HAP-1 (cell line): ENCODE data around the gene C9orf43.
"Not testable (repeated sequence)": the region's sequence is repeated elsewhere in the genome, so short reads cannot be mapped to it uniquely, and the experiment has no call there.

Experiments used
- DNase-seq, 2 experiments: peaks; one replicate each; pipeline ENCODE4 v3.0.0-alpha.2; 2016 to 2020; ENCODE audit warnings: low spot score in 2 of 2
- H3K27me3 ChIP-seq: fragments of 250-450 bp; sonication (Bioruptor Pico); 2 replicates; pipeline ENCODE4 v1.5.1; 2020; ENCODE audit warnings: low read depth, mild to moderate bottlenecking, moderate library complexity
- H3K36me3 ChIP-seq: fragments of 250-450 bp; sonication (Bioruptor Pico); replicated peaks from 2 replicates; pipeline ENCODE4 v1.5.1; 2020; ENCODE audit warnings: mild to moderate bottlenecking
- H3K4me1 ChIP-seq: fragments of 250-450 bp; sonication (Bioruptor Pico); 2 replicates; pipeline ENCODE4 v1.5.1; 2020; ENCODE audit warnings: mild to moderate bottlenecking
- H3K4me3 ChIP-seq: fragments of 250-450 bp; sonication (Bioruptor Pico); 2 replicates; pipeline ENCODE4 v1.5.1; 2020; ENCODE audit warnings: mild to moderate bottlenecking, moderate library complexity
- H3K9me3 ChIP-seq: fragments of 250-450 bp; sonication (Bioruptor Pico); 2 replicates; pipeline ENCODE4 v1.5.1; 2020; ENCODE audit warnings: mild to moderate bottlenecking, moderate library complexity
- in situ Hi-C: fragments of 300-500 bp; cut with MboI; formaldehyde crosslinking; loops from 3 replicates; pipeline ENCODE4 v1.14.3; 2020; ENCODE audit warnings: low sequenced_read_pairs, inconsistent platforms, mixed read lengths

Gene C9orf43

DNA sequence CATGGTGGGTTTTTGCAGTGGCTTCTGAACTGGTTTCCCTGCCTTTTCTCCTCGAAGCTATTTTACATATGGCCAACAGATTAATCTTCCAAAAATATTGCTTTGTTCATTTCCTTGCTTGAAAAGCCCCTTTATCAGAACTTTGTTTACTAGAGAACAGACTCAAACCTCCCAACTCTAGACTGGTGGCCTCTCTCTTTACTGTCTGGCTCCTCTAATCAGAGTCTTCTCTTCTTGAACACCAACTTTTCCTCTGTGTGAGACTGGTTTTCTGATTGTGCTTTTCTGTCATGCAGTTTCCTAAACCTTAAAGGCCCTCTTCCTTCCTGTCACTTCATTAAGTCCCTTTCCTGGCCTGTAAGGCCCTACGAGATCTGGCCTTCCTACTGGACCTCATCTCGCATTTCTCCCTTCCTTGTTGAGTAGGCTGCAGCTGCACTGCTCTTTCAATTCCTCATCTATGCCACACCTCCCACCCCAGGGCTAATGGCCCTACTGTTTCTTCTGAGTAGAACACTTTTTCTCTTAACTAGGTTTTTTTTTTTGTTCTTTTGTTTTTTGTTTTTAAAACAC, 5.7 kb downstream of the C9orf43 start:
- Histone ChIP-seq H3K4me1 (peaks cover 4% of the 10 kb centered on the region; the same call in 1 of the 2 replicates), H3K27me3 (no peaks in the 10 kb centered on the region), H3K4me3 (no peak overlapping the region), H3K9me3 (no peaks in the 10 kb centered on the region), H3K36me3 (no peaks in the 10 kb centered on the region)
- in situ Hi-C loops = no loop called here
- no peak for DNase-seq

DNA sequence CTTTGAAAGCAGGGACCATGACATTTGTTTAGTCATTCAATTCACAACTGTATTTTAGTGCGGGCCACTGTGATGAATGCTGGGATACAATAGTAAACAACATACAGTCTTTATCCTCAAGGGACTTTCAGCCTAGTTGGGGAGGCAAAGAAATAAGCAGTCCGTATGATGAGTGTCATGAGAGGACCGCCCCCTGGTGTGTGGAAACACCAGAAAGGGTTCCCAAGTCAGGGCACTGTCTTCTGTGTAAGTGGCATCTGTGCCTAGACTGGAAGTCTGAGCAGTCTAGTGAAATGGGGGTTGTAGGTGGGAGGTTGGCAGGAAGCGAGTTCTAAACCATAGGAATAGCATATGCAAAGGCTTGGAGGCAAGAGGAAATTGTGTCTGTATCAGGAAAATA, 6.8 kb downstream of the C9orf43 start:
- in situ Hi-C loops = no loop called here
- Histone ChIP-seq H3K4me3 (no peak overlapping the region), H3K36me3 (no peaks in the 10 kb centered on the region), H3K27me3 (no peaks in the 10 kb centered on the region), H3K9me3 (no peaks in the 10 kb centered on the region), H3K4me1 (no peaks in the 10 kb centered on the region)
- DNase-seq = no peak

DNA sequence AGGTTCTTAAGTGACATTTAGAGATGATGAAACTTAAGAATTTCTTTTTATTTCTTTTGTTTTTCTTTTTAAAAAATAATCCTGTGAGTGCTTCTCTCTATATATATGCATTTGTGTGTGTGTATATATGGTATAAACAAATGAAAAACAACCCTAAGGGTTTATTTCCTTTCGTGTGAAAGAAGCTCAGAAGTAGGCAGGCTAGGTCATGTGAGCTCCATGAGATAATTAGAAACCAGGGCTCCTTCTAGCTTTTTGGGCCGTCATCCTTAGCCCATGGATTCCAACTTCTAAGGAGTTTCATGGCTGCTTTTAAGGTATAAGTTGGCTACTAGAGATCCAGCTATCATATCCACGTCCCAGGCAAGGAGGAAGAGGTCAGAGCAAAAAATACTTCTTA, 11.2 kb downstream of the C9orf43 start:
- no peaks in the 10 kb centered on the region for H3K9me3 ChIP-seq
- no peak overlapping the region for H3K4me3 ChIP-seq
- no peaks in the 10 kb centered on the region; the same call in 1 of the 2 replicates for H3K27me3 ChIP-seq
- DNase-seq = no peak
- in situ Hi-C loops = no loop called here
- H3K36me3 ChIP-seq = no peaks in the 10 kb centered on the region
- H3K4me1 ChIP-seq = no peaks in the 10 kb centered on the region

DNA sequence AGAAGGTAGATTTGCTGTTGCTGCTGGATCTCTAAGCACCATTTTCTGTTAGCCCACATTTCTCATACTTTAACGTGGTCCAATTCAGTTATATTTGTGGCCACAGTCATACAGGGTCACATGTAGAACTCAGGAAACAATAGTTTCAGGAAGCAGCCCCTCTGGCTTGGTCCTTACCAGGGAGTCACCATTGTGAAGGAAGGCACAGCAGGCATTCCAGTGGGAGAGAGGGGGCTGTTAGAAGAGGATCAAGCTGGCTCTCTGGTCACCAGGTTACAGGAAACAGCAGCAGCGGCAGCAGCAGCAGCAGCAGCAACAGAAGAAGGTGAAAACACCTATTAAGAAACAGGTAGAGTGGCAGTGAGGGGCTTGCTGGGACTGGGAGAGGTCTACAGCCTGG, 14.5 kb downstream of the C9orf43 start:
- no peak for DNase-seq
- in situ Hi-C loops = no loop called here
- Histone ChIP-seq H3K4me3 (no peak overlapping the region), H3K9me3 (no peaks in the 10 kb centered on the region), H3K4me1 (no peaks in the 10 kb centered on the region), H3K36me3 (no peaks in the 10 kb centered on the region), H3K27me3 (no peaks in the 10 kb centered on the region; the same call in 1 of the 2 replicates)

DNA sequence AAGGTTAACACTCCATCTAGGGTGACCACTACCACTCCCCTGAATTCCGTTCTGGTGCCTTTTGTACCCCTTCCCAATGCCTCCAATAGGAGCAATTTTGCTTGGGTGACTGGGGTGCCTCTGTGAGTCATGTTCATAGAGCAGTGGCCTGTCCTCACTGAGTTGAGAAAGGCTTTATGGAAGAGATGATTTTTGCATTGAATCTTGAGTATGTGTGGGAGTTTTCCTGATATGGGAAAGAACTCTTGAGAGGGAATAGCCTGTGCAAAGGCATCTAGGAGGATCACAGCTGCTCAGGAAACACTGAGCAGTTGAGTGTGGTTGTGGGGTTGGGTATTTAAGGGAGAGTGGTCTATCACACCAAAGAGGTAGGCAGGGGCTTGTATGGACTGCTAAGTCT, 16.2 kb downstream of the C9orf43 start:
- H3K4me3 ChIP-seq = no peak overlapping the region
- H3K27me3 ChIP-seq = no peaks in the 10 kb centered on the region; the same call in 1 of the 2 replicates
- DNase-seq = no peak
- in situ Hi-C loops = no loop called here
- H3K9me3 ChIP-seq = no peaks in the 10 kb centered on the region
- H3K36me3 ChIP-seq = no peaks in the 10 kb centered on the region
- H3K4me1 ChIP-seq = no peaks in the 10 kb centered on the region

DNA sequence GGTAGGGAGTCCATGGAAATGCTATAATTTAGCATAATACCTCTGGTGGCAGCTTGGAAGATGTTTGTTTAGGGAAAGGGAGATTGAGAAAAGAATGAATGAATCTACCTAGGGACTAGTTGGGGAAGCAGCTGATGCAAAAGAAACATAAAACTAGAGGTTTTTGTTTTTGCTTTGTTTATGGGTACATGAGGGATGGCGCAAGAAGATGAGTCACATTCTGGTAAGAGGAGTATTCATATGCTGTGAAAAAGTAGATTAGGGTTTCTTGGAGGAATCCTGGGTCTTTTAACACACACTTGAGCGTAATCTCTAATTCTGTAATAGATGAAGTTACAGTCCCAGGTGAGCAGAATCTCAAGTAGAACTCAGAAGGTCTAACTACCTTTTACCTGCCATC, 17.1 kb downstream of the C9orf43 start:
- Histone ChIP-seq H3K4me1 (no peaks in the 10 kb centered on the region), H3K36me3 (no peaks in the 10 kb centered on the region), H3K9me3 (no peaks in the 10 kb centered on the region), H3K27me3 (no peaks in the 10 kb centered on the region; the same call in none of the 2 replicates), H3K4me3 (no peak overlapping the region)
- in situ Hi-C loops = no loop called here
- no peak for DNase-seq

DNA sequence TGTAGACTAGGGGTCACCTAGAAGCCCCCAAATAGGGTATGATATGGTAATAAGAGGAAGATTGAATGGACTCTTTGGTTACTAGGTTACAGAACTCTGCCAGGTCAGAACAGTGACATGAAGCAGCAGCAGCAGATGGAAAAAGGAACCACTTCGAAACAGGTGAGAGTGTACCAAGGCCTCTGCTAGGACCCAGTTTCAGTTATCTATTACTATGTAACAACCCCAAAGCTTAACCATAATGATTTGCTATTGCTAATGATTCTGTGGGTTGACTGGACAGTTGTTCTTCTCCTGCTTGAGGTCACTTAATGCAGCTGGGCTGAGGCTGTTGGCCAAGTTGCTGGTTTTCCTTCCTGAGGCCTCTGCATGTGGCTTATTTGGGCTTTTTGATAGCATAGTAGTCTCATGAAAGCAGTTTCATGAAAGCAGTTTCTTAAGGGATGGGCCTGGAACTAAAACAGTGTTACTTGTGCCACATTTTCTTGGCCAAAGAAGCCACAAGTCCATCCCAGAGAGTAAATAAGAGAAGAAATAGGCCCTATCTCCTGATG, 17.6 kb downstream of the C9orf43 start:
- H3K27me3 ChIP-seq = no peaks in the 10 kb centered on the region; the same call in none of the 2 replicates
- no peaks in the 10 kb centered on the region for H3K9me3 ChIP-seq
- DNase-seq = no peak
- in situ Hi-C loops = no loop called here
- H3K36me3 ChIP-seq = no peaks in the 10 kb centered on the region
- H3K4me3 ChIP-seq = no peak overlapping the region
- H3K4me1 ChIP-seq = no peaks in the 10 kb centered on the region

DNA sequence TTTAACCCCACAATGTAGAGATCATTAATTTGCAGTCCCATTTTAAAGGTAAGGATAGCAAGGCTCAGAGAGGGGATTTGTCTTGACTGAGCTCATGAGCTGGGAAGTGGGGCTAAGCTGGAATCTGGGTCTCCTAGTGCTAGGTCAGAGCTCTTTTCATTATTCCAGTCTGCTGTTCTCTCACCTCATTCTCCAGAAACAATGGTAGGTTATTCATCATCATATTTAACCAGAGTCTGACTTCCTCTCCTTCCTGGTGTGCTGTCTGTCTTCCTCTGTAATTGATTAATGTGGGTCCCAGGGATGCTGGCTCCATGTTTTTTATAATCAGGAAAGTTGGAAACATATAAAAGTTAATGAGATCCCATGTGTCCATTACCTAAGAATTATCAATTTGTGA, 20.6 kb downstream of the C9orf43 start:
- H3K27me3 ChIP-seq = no peaks in the 10 kb centered on the region; the same call in 1 of the 2 replicates
- no peak for DNase-seq
- H3K4me3 ChIP-seq = no peak overlapping the region
- no peaks in the 10 kb centered on the region for H3K9me3 ChIP-seq
- in situ Hi-C loops = no loop called here
- no peaks in the 10 kb centered on the region for H3K36me3 ChIP-seq
- H3K4me1 ChIP-seq = no peaks in the 10 kb centered on the region

DNA sequence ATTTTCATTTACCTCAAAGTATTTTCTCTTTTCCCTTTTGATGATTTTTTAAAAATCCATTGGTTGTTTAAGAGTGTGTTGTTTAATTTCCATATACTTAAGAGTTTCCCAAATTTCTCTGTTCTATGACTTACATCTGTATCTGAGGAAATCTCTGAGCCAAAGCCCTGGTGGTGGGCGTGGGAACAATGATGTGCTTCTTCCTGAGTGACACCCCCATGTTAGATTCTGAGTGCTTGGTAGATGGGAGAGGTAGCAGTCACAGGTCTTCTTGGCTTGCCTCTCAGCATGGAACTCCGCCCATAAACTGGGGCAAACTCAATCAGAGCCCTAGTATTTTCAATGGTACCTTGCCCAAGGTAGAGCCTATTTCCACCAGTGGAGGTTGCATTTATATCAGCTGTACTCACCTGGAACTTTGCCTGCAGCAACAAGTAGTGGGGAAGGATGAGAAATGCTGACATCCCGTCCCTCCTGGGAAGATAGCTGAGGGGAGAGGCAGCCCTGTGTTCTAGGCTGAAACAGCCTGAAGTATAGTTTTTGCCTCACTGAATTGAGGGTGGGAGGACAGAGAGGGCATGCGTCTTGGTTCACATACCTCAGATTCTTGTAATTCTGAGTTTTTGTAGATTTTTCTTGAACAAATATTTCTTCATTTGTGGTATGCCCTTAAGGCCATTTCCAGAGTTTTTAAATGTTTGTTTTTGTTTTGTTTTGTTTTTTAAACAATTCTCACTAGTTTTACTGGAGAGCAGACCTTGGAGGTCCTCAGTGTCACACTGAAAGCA, 26.4 kb downstream of the C9orf43 start:
- Histone ChIP-seq H3K4me1 (no peaks in the 10 kb centered on the region), H3K36me3 (no peaks in the 10 kb centered on the region), H3K9me3 (no peaks in the 10 kb centered on the region), H3K4me3 (no peak overlapping the region), H3K27me3 (no peaks in the 10 kb centered on the region; the same call in none of the 2 replicates)
- no peak for DNase-seq
- in situ Hi-C loops = no loop called here

DNA sequence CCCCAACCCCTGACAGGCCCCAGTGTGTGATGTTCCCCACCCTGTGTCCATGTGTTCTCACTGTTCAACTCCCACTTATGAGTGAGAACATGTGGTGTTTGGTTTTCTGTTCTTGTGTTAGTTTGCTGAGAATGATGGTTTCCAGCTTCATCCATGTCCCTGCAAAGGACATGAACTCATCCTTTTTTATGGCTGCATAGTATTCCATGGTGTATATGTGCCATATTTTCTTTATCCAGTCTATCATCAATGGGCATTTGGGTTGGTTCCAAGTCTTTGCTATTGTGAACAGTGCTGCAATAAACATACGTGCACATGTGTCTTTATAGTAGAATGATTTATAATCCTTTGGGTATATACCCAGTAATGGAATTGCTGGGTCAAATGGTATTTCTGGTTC, 27.2 kb downstream of the C9orf43 start:
- H3K9me3 ChIP-seq, H3K4me1 ChIP-seq, DNase-seq, in situ Hi-C loops, H3K4me3 ChIP-seq, H3K27me3 ChIP-seq, H3K36me3 ChIP-seq: not testable (repeated sequence)

DNA sequence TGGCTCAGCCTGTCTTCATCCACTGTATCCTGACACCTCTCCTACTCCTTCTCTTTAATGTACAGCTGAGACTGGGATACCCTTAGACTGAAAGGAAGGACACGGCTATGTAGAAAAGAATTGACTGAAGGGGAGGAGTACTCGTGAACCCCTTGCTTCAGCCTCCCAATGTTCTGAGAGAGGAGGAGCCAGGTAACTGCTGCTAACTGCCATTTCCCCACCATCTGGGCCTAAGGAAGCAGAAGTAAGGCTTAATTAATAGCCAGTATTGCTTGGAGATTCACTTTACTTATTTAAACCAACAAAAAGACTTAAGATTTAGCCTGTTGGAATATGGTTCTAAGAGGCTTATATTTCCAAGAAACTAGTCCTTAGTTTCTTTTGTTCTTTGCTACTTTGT, 34.2 kb downstream of the C9orf43 start:
- Histone ChIP-seq H3K27me3 (no peaks in the 10 kb centered on the region), H3K4me1 (no peaks in the 10 kb centered on the region), H3K4me3 (no peak overlapping the region), H3K36me3 (no peaks in the 10 kb centered on the region), H3K9me3 (no peaks in the 10 kb centered on the region)
- no peak for DNase-seq
- in situ Hi-C loops = loop anchor here (5.0 kb wide), 1 partner anchor 213 kb away; no protein-coding TSS in a partner anchor

DNA sequence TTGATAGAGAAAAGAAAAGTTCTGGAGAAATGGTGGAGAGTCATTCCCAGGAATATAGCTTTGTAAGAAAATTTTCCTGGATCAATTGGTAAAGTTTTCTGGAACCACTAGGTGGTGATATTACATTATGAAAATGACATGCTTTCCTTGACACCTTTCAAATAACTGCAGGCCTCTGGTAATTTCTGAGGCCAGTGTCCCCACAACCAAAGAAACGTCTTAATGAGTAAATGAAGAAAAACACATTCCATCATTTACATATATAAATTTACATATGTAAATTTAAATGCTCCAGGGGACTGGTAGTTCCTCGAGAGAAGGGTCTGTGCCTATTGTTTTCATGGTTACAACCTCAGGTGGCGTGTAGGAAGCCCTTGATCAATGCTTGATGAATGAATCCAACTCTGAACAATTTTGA, 35.8 kb downstream of the C9orf43 start:
- Histone ChIP-seq H3K4me1 (no peaks in the 10 kb centered on the region), H3K4me3 (no peak overlapping the region), H3K9me3 (no peaks in the 10 kb centered on the region), H3K27me3 (no peaks in the 10 kb centered on the region), H3K36me3 (no peaks in the 10 kb centered on the region)
- DNase-seq = peak in 1 of 2 experiments; percentile 59
- in situ Hi-C loops = loop anchor here (5.0 kb wide), 1 partner anchor 211 kb away; no protein-coding TSS in a partner anchor

DNA sequence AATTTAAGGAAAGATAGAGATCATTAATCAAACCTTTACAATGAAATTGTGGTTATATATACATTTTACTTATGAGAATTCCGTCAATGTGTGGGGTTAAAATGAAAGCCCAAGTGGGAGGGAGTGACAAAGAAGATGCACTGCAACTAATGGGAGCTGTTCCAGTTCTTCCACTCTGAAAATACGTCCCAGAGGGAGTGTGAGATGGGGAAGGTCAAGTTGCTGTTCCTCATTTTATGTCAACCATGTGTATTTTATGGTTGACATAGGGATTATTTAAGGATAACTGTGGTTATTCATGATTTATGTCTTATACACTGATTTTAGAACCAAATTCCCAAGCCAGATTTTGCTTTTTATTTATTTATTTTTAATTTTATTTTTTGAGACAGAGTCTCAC, 38.8 kb downstream of the C9orf43 start:
- Histone ChIP-seq H3K27me3 (no peaks in the 10 kb centered on the region), H3K36me3 (no peaks in the 10 kb centered on the region), H3K4me3 (no peak overlapping the region), H3K9me3 (no peaks in the 10 kb centered on the region), H3K4me1 (no peaks in the 10 kb centered on the region)
- no peak for DNase-seq
- in situ Hi-C loops = loop anchor here (5.0 kb wide), 1 partner anchor 208 kb away; no protein-coding TSS in a partner anchor

DNA sequence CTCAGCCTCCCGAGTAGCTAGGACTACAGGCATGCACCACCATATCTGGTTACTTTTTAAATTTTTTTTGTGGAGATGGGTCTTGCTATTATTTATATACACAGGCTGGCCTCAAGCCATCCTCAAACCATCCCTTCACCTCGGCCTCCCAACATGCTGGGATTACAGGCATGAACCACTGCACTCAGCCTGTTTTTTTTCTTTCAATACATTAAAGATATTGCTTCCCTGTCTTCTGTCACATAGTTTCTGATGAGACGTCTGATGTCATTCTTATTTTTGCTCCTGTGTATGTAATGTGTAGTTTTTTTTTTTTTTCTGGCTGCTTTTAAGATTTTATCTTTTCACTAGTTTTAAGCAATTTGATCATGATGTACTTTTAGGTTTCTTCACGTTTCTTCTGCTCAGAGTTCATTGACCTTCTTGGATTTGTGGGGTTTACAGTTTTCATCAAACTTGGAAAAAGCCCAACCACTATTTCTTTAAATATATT, 41.6 kb downstream of the C9orf43 start:
- H3K27me3 ChIP-seq = no peaks in the 10 kb centered on the region
- in situ Hi-C loops = no loop called here
- no peaks in the 10 kb centered on the region for H3K36me3 ChIP-seq
- DNase-seq = no peak
- H3K9me3 ChIP-seq = no peaks in the 10 kb centered on the region
- no peak overlapping the region for H3K4me3 ChIP-seq
- no peaks in the 10 kb centered on the region for H3K4me1 ChIP-seq
